Measurements from ENCODE around the gene SLAMF6.
"Not testable (repeated sequence)": the region's sequence is repeated elsewhere in the genome, so short reads cannot be mapped to it uniquely, and the experiment has no call there.

DNA sequence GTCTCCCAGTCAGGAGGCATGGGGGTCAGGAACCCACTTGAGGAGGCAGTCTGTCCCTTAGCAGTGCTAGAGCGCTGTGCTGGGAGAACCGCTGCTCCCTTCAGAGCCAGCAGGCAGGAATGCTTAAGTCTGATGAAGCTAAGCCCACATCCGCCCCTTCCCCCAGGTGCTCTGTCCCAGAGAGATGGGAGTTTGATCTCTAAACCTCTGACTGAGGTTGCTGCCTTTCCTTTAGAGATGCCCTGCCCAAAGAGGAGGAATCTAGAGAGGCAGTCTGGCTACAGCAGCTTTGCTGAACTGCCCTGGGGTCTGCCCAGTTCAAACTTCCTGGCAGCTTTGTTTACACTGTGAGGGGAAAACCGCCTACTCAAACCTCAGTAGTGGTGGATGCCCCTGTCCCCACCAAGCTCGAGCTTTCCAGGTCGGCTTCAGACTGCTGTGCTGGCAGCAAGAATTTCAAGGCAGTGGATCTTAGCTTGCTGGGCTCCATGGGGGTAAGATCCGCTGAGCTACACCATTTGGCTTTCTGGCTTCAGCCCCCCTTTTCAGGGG is 6.4 kb upstream of the SLAMF6 start:
- not testable (repeated sequence) for TF ChIP-seq POLR2A (IDR thresholded peaks at IDR 0.05)
- TF ChIP-seq, protein P1, sequence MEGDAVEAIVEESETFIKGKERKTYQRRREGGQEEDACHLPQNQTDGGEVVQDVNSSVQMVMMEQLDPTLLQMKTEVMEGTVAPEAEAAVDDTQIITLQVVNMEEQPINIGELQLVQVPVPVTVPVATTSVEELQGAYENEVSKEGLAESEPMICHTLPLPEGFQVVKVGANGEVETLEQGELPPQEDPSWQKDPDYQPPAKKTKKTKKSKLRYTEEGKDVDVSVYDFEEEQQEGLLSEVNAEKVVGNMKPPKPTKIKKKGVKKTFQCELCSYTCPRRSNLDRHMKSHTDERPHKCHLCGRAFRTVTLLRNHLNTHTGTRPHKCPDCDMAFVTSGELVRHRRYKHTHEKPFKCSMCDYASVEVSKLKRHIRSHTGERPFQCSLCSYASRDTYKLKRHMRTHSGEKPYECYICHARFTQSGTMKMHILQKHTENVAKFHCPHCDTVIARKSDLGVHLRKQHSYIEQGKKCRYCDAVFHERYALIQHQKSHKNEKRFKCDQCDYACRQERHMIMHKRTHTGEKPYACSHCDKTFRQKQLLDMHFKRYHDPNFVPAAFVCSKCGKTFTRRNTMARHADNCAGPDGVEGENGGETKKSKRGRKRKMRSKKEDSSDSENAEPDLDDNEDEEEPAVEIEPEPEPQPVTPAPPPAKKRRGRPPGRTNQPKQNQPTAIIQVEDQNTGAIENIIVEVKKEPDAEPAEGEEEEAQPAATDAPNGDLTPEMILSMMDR (IDR thresholded peaks at IDR 0.05) = not testable (repeated sequence)

Measured in breast epithelium (tissue), 3 donors.